ENCODE measurements around the gene H3-3A.

The H3-3A gene

DNA sequence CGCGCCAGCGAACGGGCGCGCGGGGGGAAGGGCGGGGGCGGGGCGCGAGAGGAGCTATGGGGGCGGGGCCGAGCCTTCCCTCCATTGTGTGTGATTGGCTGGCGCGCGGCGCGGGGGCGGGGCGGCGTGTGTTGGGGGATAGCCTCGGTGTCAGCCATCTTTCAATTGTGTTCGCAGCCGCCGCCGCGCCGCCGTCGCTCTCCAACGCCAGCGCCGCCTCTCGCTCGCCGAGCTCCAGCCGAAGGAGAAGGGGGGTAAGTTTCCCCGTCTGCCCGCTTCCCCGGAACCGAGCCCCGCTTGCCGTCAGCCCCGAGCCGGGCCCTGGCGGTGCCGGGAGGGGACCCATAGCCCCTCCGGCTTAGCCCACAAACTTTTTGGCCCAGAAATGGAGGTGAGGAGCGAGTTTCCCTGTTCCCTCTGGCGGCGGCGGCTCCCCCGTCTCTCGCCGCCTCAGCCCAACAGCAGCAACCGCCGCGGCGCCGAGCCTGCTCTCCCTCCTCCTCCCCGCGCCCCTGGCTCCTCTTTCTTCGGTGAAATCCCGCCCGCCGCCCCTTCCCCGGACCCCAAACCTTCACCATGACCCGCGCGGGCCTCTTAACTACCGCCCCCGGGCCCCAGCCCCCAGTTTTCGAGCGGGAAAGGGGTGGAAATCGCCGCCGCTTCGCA lies at the start of gene H3-3A:
Gene H3-3A, plus strand, starts transcription at position 159 of the 666 bp plus-strand sequence. CDS start 1,636 bp downstream, outside the sequence.
- DNase-seq: peak; percentile 94
- in situ Hi-C loops (cut with HindIII; ENCODE audit: low pct_ligation_motif_present, low pct_unique_long_range_greater_than_20kb, low sequenced_read_pairs): no loop called here

- in situ Hi-C loops (cut with HindIII; ENCODE audit: low pct_ligation_motif_present, low pct_unique_long_range_greater_than_20kb, low sequenced_read_pairs): no loop called here
- no peak for DNase-seq
These were observed 45.4 kb upstream of the H3-3A start for GRCh38 chr1:226017070-226017469.

DNA sequence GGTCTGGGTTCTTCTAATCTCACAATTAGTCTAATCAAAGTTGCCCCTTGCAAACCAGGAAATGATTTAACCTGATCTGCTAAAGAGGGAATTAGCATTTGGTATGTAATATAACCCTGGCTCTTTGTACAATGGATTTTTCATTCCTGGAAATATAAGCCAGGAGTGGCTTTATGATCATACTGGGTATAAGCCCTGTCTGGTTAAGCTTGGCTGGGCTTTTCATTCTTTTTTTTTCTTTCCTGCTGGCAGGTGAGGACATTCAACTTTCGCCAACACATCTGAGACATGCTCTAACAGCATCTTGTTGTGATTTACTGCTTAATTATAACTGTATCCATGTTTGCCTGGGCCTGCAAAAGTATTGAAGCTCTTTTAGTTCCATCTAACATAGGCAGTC lies 42.9 kb upstream of the H3-3A start:
- no peak for DNase-seq
- in situ Hi-C loops (cut with HindIII; ENCODE audit: low pct_ligation_motif_present, low pct_unique_long_range_greater_than_20kb, low sequenced_read_pairs): no loop called here

- in situ Hi-C loops (cut with HindIII; ENCODE audit: low pct_ligation_motif_present, low pct_unique_long_range_greater_than_20kb, low sequenced_read_pairs): no loop called here
- no peak for DNase-seq
These were observed 41.1 kb upstream of the H3-3A start for GRCh38 chr1:226021401-226021800.

GRCh38 chr1:226021801-226022200 lies 40.7 kb upstream of the H3-3A start:
- DNase-seq: no peak
- in situ Hi-C loops (cut with HindIII; ENCODE audit: low pct_ligation_motif_present, low pct_unique_long_range_greater_than_20kb, low sequenced_read_pairs): no loop called here

- in situ Hi-C loops (cut with HindIII; ENCODE audit: low pct_ligation_motif_present, low pct_unique_long_range_greater_than_20kb, low sequenced_read_pairs): no loop called here
These were observed 38.8 kb upstream of the H3-3A start for GRCh38 chr1:226023735-226024134.

GRCh38 chr1:226026833-226027232 lies 35.7 kb upstream of the H3-3A start:
- in situ Hi-C loops (cut with HindIII; ENCODE audit: low pct_ligation_motif_present, low pct_unique_long_range_greater_than_20kb, low sequenced_read_pairs): no loop called here

More at GRCh38 chr1:226023735-226024134, 38.8 kb upstream of the H3-3A start:
- no peak for DNase-seq

GRCh38 chr1:226027538-226028217 lies 34.8 kb upstream of the H3-3A start:
- in situ Hi-C loops (cut with HindIII; ENCODE audit: low pct_ligation_motif_present, low pct_unique_long_range_greater_than_20kb, low sequenced_read_pairs): no loop called here
- DNase-seq: no peak

More at GRCh38 chr1:226026833-226027232, 35.7 kb upstream of the H3-3A start:
- DNase-seq: no peak

GRCh38 chr1:226029093-226029496 lies 33.4 kb upstream of the H3-3A start:
- DNase-seq: no peak
- in situ Hi-C loops (cut with HindIII; ENCODE audit: low pct_ligation_motif_present, low pct_unique_long_range_greater_than_20kb, low sequenced_read_pairs): no loop called here

- in situ Hi-C loops (cut with HindIII; ENCODE audit: low pct_ligation_motif_present, low pct_unique_long_range_greater_than_20kb, low sequenced_read_pairs): no loop called here
- DNase-seq: no peak
These were observed 32.8 kb upstream of the H3-3A start for GRCh38 chr1:226029568-226030225.

DNA sequence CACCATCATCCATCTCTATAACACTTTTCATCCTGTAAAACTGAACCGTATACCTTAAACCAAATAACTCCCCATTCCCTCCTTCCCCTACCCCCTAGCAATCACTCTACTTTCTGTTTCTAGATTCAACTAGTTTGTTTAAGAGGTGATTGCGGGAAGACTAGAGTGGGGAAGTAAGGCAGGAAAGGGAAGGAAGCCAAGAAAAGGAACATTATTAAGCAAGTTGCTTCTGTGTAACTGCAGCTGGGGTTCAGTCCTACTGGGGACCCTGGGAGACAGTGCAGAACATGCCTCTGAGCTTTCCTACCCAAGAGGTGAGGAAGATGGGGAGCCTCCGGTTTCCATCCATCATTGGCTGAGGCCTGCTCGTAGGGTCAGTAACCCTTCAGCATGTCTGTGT lies 28.9 kb upstream of the H3-3A start:
- DNase-seq: no peak
- in situ Hi-C loops (cut with HindIII; ENCODE audit: low pct_ligation_motif_present, low pct_unique_long_range_greater_than_20kb, low sequenced_read_pairs): no loop called here

- no peak for DNase-seq
- in situ Hi-C loops (cut with HindIII; ENCODE audit: low pct_ligation_motif_present, low pct_unique_long_range_greater_than_20kb, low sequenced_read_pairs): no loop called here
These were observed 28.5 kb upstream of the H3-3A start for GRCh38 chr1:226033991-226034390.

DNA sequence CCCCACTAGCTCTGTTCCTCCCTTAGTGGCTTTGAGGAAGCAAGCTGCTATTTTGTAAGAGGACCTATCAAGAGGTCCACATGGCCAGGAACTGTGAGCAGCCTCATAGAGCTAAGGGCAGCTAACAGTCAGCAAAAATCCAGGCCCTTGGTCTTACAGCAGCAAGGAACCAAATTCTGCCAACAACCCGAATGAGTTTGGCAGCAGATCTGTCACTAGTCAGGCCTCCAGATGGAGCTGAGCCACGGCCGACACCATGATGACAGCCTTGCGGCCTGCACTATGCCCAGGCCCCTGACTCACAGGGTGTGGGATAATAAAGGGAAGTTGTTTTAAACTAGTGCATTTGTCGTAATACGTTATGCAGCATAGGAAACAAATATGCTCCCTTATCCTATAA lies 28.0 kb upstream of the H3-3A start:
- no peak for DNase-seq
- in situ Hi-C loops (cut with HindIII; ENCODE audit: low pct_ligation_motif_present, low pct_unique_long_range_greater_than_20kb, low sequenced_read_pairs): no loop called here

DNA sequence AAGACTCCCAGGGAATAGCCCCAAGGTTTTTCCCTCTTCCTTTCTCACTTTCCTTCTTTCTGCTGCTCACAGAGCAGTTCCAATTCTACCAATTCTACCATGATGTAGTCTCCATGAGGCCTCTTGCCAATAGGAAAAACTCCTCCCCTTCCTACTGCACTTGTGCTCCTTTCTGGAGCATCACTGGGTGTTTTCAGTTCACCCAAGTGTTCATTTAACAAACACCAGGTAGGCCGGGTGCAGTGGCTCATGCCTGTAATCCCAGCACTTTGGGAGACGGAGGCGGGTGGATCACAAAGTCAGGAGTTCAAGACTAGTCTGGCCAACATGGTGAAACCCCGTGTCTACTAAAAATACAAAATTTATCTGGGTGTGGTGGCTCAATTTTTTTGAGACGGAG lies 26.6 kb upstream of the H3-3A start:
- DNase-seq: no peak
- in situ Hi-C loops (cut with HindIII; ENCODE audit: low pct_ligation_motif_present, low pct_unique_long_range_greater_than_20kb, low sequenced_read_pairs): no loop called here

DNA sequence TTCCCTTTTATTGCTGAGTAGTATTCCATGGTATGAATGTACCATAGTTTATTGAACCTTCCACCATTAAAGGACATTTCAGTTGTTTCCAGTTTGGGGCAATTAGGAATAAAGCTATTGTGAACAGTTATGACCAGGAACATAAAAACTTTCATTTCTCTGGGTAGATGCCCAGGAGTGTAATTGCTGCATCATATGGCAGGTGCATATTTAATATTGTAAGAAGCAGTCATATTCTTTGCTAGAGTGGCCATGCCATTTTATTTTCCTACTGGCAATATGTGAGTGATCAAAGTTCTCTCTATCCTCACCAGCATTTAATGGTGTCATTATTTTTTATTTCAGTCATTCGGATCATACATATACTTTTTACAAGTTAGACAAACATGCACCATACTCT lies 23.9 kb upstream of the H3-3A start:
- DNase-seq: no peak
- in situ Hi-C loops (cut with HindIII; ENCODE audit: low pct_ligation_motif_present, low pct_unique_long_range_greater_than_20kb, low sequenced_read_pairs): no loop called here

GRCh38 chr1:226041419-226041818 lies 21.1 kb upstream of the H3-3A start:
- no peak for DNase-seq
- in situ Hi-C loops (cut with HindIII; ENCODE audit: low pct_ligation_motif_present, low pct_unique_long_range_greater_than_20kb, low sequenced_read_pairs): no loop called here

DNA sequence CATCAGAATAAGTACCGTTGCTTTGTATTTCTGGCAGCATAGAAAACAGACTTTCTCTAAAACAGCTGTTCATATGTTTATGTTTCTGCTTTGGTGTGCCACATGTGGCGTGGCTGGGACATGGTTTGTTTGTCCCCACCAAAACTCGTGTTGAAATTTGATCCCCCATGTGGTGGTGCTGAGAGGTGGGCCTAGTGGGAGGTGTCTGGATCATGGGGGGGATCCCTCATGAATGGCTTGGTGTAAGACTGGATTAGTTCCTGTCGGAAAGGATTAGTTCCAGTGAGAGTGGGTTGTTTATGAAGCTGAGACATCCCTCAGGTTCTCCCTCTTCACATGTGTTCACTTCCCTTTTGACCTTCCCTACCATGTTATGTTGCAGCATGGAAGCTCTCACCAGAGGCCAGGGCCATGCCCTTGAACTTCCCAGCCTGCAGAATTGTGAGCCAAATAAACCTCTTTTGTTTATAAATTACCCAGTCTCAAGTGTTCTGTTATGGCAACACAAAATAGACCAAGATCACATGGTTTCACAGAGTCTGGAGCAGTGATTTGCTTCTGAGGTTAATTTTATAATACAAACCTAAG lies 17.9 kb upstream of the H3-3A start:
- in situ Hi-C loops (cut with HindIII; ENCODE audit: low pct_ligation_motif_present, low pct_unique_long_range_greater_than_20kb, low sequenced_read_pairs): no loop called here
- no peak for DNase-seq

DNA sequence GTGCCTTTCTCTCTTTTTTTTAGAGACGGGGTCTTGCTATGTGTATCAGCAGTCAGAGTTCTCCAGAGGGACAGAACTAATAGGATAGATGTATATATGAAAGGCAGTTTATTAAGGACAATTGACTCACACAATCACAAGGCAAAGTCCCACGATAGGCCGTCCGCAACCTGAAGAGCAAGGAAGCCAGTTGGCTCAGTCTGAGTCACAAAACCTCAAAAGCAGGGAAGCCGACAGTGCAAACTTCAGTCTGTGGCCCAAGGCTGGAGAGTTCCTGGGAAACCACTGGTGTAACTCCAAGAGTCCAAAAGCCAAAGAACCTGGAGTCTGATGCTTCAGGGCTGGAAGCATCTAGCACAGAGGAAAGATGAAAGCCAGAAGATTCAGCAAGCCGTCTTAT lies 16.3 kb upstream of the H3-3A start:
- DNase-seq: peak; percentile 41
- in situ Hi-C loops (cut with HindIII; ENCODE audit: low pct_ligation_motif_present, low pct_unique_long_range_greater_than_20kb, low sequenced_read_pairs): no loop called here

- in situ Hi-C loops (cut with HindIII; ENCODE audit: low pct_ligation_motif_present, low pct_unique_long_range_greater_than_20kb, low sequenced_read_pairs): no loop called here
- no peak for DNase-seq
These were observed 15.0 kb upstream of the H3-3A start for GRCh38 chr1:226047495-226047894.

Measured in ACHN (cell line).